Activated CD8-positive, alpha-beta T cell treated with anti-CD3 and anti-CD28 coated beads for 36 hours (primary cell): Measurements from ENCODE around the gene CA9. TPM values are rescaled to one million over a fixed set of nuclear protein-coding genes. Genes with fewer than 3 reads are reported as not detected.

Experiments used
- ATAC-seq: fragments of 200-7000 bp; cut with Tn5 transposase; one replicate; pipeline ENCODE4 v1.10.0; 2021; ENCODE audit warnings: mild to moderate bottlenecking, moderate library complexity
- CTCF ChIA-PET: fragments of 350-600 bp; sonication (Branson Sonifier 250); formaldehyde crosslinking; loops from one replicate; lab custom pipeline; 2021; ENCODE audit warnings: antibody characterized with exemption; lab: Charles Lee
- POLR2A ChIA-PET: fragments of 350-600 bp; sonication (Branson Sonifier 250); formaldehyde crosslinking; loops from one replicate; lab custom pipeline; 2021; ENCODE audit warnings: antibody characterized with exemption; lab: Charles Lee
- DNase-seq: peaks from one replicate; pipeline ENCODE4 v3.0.0-alpha.2; 2020
- H3K27ac Mint-ChIP-seq: one replicate; pipeline ENCODE4 v1.8.0; 2021; ENCODE audit warnings: mild to moderate bottlenecking, mixed read lengths
- H3K27me3 Mint-ChIP-seq: one replicate; pipeline ENCODE4 v1.8.0; 2021; ENCODE audit warnings: mixed read lengths
- H3K36me3 Mint-ChIP-seq: one replicate; pipeline ENCODE4 v1.8.0; 2021; ENCODE audit warnings: low read depth, mixed read lengths
- H3K4me1 Mint-ChIP-seq: one replicate; pipeline ENCODE4 v1.8.0; 2021; ENCODE audit warnings: low read depth, mixed read lengths
- H3K4me3 Mint-ChIP-seq: one replicate; pipeline ENCODE4 v1.8.0; 2021; ENCODE audit warnings: mild to moderate bottlenecking, moderate library complexity, mixed read lengths
- H3K9me3 Mint-ChIP-seq: one replicate; pipeline ENCODE4 v1.8.0; 2021; ENCODE audit warnings: mixed read lengths
- CTCF ChIP-seq: fragments of 200-600 bp; IDR thresholded peaks from one replicate; pipeline ENCODE4 v1.8.0; 2022; ENCODE audit warnings: antibody characterized with exemption, mild to moderate bottlenecking
- intact Hi-C: fragments of 100-400 bp; cut with micrococcal nuclease; formaldehyde crosslinking; loops from one replicate; pipeline ENCODE4 v1.10.0; 2022
- total RNA-seq, 2 experiments: library from RNA; stranded (reverse); gene quantifications; one replicate each; pipeline ENCODE4 v1.2.3, GENCODE V29; 2021

Gene CA9
- total RNA-seq, 2 experiments from 2014 or later: 4.5 to 4.9 TPM

GRCh38 chr9:35664531-35665470 lies 8.9 kb upstream of the CA9 start, which contains the start of gene ARHGEF39:
TSS of gene ARHGEF39 (minus strand) at chr9:35665195. CDS start at chr9:35665169, 26 bp downstream.
- peaks cover 33% of the 10 kb centered on the region for H3K36me3 Mint-ChIP-seq
- peaks cover 40% of the 10 kb centered on the region for H3K4me1 Mint-ChIP-seq
- peak within 1 kb of the TSS; percentile 84 for H3K4me3 Mint-ChIP-seq
- POLR2A ChIA-PET: interaction anchor here (0.6 to 3.3 kb wide), 14 partner anchors 9 to 91 kb away, joined by 3 to 12 read pairs (median 4); partner anchors contain the start of gene TLN1
- no peaks in the 10 kb centered on the region for H3K9me3 Mint-ChIP-seq
- CTCF ChIA-PET: interaction anchor here (0.8 to 24.5 kb wide), 18 partner anchors 11 to 125 kb away, joined by 3 to 313 read pairs (median 5); partner anchors contain the start of genes CREB3, SIT1, TLN1 and TPM2
- ATAC-seq: peak; percentile 89
- intact Hi-C loops: no loop called here
- peak within 1 kb of the TSS; percentile 63 for H3K27ac Mint-ChIP-seq
- no peak for TF ChIP-seq CTCF
- DNase-seq: peak; percentile 80
- H3K27me3 Mint-ChIP-seq: no peaks in the 10 kb centered on the region

GRCh38 chr9:35665471-35665818 lies 8.3 kb upstream of the CA9 start:
- Mint-ChIP-seq H3K4me1 (peaks cover 35% of the 10 kb centered on the region), H3K27ac (peak overlapping the region; percentile 63), H3K4me3 (peak overlapping the region; percentile 84), H3K27me3 (no peaks in the 10 kb centered on the region), H3K9me3 (no peaks in the 10 kb centered on the region), H3K36me3 (peaks cover 27% of the 10 kb centered on the region)
- intact Hi-C loops: no loop called here
- no peak for DNase-seq
- TF ChIP-seq CTCF: no peak
- CTCF ChIA-PET: interaction anchor here (1.1 to 24.5 kb wide), 12 partner anchors 19 to 125 kb away, joined by 3 to 313 read pairs (median 8); partner anchors contain the start of genes CREB3, TLN1 and TPM2
- no peak for ATAC-seq
- POLR2A ChIA-PET: interaction anchor here (0.6 to 3.3 kb wide), 6 partner anchors 10 to 47 kb away, joined by 3 to 12 read pairs (median 8); no protein-coding TSS in a partner anchor

- H3K27ac Mint-ChIP-seq: no peak overlapping the region
- DNase-seq (no peak), ATAC-seq (no peak)
- CTCF ChIA-PET: interaction anchor here (1.6 to 24.5 kb wide), 8 partner anchors 19 to 66 kb away, joined by 3 to 313 read pairs (median 13); partner anchors contain the start of genes CREB3, TLN1 and TPM2
- POLR2A ChIA-PET: interaction anchor here (0.7 to 3.3 kb wide), 6 partner anchors 10 to 613 kb away, joined by 3 to 12 read pairs (median 8); no protein-coding TSS in a partner anchor
- peak overlapping the region; percentile 84 for H3K4me3 Mint-ChIP-seq
- H3K27me3 Mint-ChIP-seq: no peaks in the 10 kb centered on the region
- peaks cover 29% of the 10 kb centered on the region for H3K4me1 Mint-ChIP-seq
- intact Hi-C loops: no loop called here
- peaks cover 21% of the 10 kb centered on the region for H3K36me3 Mint-ChIP-seq
- H3K9me3 Mint-ChIP-seq: no peaks in the 10 kb centered on the region
- no peak for TF ChIP-seq CTCF
Measured at GRCh38 chr9:35666045-35666444, 7.7 kb upstream of the CA9 start.

- Mint-ChIP-seq H3K4me1 (peaks cover 25% of the 10 kb centered on the region), H3K27me3 (no peaks in the 10 kb centered on the region), H3K27ac (no peak overlapping the region), H3K9me3 (no peaks in the 10 kb centered on the region), H3K4me3 (no peak overlapping the region), H3K36me3 (peaks cover 17% of the 10 kb centered on the region)
- intact Hi-C loops: no loop called here
- no peak for DNase-seq
- no peak for TF ChIP-seq CTCF
- ChIA-PET POLR2A (interaction anchor here (0.7 to 1.3 kb wide), 3 partner anchors 7 to 612 kb away, joined by 3 to 4 read pairs (median 3); no protein-coding TSS in a partner anchor), CTCF (interaction anchor here (1.6 to 24.5 kb wide), 4 partner anchors 27 to 66 kb away, joined by 6 to 313 read pairs (median 18); partner anchors contain the start of genes CREB3, TLN1 and TPM2)
- ATAC-seq: no peak
Measured at GRCh38 chr9:35666549-35666948, 7.2 kb upstream of the CA9 start.
